HG02938 (cell line): Measurements from ENCODE around the gene TCHH.
"Not testable (repeated sequence)": the region's sequence is repeated elsewhere in the genome, so short reads cannot be mapped to it uniquely, and the experiment has no call there.

Source experiments
- ATAC-seq: cut with Tn5 transposase; IDR thresholded peaks from one replicate; pipeline ENCODE4 v1.9.1; 2021; ENCODE audit warnings: mild to moderate bottlenecking, moderate library complexity; ENCODE audit not compliant: unreplicated experiment

Gene TCHH

DNA sequence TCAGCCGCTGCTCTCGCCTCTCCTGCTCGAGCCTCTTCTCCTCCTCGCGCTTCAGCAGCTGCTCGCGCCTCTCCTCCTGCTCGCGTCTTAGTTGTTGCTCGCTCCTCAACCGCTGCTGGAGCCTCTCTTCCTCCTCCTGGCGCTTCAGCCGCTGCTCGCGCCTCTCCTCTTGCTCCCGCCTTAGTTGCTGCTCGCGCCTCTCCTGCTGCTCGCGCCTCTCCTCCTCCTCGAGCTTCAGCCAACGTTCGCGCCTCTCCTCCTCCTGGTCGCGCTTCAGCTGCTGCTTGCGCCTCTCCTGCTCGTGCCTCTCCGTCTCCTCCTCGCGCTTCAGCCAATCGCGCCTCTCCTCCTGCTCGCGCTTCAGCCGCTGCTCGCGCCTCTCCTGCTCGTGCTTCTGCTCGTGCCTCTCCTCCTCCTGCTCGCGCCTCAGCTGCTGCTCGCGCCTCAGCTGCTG, 3.7 kb downstream of the TCHH start:
- no peak for ATAC-seq

DNA sequence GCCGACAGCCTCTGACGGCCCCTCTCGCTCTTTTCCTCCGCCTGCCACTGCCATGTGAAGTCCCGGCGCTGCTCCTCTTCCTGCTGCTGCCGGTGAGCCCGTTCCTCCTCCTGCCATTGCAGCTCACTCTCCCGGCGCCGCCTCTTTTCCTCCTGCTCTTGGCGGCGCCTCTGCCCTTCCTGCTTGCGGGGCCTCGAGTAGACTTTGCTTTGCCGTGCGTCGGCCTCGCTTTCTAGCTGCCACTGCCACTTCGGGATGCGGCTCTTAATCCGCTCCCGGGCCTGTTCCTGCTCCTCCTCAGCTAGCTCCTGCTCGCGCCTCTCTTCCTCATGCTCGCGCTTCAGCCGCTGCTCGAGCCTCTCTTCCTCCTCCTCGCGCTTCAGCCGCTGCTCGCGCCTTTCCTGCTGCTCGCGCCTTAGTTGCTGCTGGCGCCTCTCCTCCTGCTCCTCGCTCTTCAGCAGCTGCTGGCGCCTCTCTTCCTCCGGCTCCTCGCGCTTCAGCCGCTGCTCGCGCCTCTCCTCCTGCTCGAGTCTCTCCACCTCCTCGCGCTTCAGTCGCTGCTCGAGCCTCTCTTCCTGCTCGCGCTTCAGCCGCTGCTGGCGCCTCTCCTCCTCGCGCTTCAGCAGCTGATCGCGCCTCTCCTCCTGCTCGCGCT, 4.3 kb downstream of the TCHH start:
- no peak for ATAC-seq

DNA sequence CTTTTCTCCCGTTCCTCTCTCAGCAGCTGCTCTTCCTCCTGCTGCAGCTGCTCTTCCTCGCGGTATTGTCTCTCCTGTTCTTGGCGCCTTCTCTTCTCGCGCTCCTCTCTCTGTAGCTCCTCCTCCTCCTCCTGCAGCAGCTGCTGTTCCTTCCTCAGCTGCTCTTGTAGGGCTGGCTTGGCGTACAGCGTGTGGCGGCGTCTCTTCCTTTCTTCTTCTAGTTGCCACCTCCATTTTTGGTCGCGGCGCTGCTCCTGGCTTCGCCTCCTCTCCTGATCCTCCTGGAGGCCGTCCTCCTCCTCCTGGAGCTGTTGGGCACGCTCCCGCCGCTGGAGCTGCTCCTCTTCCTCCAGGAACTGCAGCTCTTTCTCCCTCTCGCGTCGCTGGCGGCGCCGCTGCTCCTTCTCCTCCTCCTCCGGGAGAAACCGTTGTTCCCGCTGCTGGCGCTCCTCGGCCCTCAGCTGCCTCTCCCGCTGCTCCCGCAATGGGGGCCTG, 4.8 kb downstream of the TCHH start:
- no peak for ATAC-seq

DNA sequence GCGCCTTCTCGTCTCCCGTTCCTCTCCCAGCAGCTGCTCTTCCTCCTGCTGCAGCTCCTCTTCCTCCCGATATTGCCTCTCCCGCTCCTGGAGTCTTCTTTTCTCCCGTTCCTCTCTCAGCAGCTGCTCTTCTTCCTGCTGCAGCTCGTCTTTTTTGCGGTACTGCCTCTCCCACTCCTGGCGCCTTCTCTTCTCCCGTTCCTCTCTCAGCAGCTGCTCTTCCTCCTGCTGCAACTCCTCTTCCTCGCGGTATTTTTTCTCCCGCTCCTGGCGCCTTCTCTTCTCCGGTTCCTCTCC, 5.3 kb downstream of the TCHH start:
- no peak for ATAC-seq

DNA sequence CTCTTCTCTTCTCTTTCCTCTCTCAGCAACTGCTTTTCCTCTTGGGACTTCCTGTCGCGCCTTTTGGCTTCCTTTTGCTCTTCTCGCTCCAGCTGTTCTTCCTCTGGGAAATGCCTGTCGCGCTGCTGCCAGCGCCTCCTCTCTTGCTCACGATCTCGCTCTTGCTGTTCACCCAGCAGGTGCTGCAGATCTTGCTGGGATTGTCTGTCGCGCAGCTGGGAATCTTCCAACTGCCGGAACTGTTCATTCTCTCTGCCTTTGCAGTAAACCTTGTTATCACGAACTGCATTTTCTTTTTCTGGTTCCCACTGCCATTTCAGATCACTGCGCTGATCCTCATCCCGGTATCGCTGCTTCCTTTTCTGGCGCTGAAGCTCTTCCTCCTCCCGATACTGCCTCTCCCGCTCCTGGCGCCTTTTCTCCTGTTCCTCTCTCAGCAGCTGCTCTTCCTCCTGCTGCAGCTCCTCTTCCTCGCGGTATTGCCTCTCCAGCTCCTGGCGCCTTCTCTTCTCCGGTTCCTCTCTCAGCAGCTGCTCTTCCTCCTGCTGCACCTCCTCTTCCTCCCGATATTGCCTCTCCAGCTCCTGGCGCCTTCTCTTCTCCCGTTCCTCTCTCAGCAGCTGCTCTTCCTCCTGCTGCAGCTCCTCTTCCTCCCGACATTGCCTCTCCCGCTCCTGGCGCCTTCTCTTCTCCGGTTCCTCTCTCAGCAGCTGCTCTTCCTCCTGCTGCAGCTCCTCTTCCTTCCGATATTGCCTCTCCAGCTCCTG, 5.8 kb downstream of the TCHH start:
- no peak for ATAC-seq

DNA sequence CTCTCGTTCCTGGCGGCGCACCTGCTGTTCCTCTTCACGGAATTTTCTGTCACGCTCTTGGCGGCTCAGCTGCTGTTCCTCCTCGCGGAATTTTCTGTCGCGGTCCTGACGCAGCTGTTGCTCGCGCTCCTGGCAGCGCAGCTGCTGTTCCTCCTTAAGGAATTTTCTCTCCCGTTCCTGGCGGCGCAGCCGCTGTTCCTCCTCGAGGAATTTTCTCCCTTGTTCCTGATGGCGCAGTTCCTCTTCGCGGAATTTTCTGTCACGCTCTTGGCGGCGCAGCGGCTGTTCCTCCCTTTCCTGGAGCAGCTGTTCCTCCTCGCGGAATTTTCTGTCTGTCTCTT, 6.4 kb downstream of the TCHH start:
- ATAC-seq: no peak

DNA sequence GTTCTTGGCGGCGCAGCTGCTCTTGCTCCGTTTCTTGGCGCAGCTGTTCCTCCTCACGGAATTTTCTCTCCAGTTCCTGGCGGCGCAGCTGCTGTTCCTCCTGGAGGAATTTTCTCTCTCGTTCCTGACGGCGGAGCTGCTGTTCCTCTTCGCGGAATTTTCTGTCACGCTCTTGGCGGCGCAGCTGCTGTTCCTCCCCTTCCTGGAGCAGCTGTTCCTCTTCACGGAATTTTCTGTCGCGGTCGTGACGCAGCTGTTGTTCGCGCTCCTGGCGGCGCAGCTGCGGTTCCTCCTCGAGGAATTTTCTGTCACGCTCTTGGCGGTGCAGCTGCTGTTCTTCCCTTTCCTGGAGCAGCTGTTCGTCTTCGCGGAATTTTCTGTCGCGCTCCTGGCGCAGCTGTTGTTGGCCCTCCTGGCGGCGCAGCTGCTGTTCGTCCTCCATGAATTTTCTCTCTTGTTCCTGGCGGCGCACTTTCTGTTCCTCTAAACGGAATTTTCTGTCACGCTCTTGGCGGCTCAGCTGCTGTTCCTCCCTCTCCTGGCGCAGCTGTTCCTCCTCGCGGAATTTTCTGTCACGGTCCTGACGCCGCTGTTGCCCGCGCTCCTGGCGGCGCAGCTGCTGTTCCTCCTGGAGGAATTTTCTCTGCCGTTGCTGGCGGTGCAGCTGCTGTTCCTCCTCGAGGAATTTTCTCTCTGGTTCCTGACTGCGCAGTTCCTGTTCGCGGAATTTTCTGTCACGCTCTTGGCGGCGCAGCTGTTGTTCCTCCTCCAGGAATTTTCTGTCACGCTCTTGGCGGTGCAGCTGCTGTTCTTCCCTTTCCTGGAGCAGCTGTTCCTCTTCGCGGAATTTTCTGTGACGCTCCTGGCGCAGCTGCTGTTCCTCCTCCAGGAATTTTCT, 7.0 kb downstream of the TCHH start:
- ATAC-seq: no peak

DNA sequence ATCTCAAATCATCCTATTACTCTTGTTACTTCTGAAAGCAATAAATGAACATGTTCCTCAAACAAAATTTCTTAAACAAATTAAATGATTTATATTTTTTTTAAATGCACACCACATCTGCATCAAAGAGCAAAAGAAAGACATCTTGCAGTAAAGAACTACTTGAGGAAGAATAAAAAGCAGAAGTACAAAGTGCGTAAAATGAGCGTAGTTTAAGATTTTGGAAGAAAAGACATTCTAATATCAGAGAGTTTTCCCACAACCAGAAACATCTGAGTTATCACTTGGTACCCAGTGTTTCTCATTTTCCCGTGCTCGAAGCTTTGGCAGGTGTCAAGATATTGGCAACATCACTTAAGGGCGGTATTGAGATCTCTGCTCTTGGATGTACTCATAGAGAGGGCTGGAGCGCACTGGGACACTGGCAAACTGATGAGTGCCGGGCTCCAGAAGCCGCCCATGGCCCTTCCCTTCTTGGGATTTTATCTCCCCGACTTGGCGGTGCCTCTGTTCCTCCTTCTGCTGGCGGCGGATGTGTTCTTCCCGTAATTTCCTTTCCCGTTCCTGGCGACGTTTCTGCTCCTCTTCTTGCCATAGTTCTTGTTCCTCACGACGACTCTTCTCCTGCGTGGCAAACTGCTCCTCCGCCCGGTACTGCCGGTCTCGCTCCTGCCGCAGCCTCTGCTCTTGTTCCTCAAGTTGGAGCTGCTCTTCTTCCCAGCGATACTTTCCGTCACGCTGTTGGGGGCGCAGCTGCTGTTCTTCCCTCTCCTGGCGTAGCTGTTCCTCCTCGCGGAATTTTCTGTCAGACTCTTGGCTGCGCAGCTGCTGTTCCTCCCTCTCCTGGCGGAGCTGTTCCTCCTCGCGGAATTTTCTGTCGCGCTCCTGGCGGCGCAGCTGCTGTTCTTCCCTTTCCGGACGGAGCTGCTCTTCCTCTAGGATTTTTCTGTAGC, 7.9 kb downstream of the TCHH start:
- ATAC-seq: no peak

DNA sequence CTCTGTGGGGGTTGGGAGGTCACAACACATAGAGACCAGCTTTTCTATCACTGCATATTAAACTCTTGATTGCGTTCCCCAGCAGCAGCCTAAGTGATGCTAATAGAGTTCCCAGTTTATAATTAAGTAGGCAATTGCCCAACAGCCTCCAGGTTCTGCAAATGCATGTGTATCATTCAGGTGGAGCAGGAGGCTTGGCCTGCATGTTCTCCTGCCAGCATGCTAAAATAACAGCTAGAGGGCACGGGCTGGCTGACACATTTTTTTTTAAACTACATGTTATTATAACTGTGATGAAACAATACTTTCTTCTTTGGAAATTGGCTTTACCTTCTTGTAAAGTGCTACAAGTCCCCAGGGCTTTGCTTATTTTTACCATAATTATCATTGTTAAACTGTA, 10.4 kb downstream of the TCHH start:
- ATAC-seq: no peak

DNA sequence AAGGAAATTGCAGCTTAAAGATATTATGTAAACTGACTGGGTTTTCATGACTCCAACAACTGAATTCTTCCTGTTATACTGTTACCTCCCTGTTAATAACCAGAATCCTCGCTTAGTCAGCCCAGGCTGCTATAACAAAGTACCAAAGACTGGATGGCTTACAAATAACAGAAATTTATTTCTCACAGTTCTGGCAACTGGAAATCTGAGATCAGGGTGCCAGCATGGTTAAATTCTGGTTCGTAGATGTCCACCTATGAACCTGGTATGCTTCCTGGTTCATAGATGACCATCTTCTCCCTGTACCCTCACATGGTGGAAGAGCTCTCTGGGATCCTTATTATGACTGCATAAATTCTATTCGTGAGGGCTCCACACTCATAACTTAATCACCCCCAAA, 18.3 kb downstream of the TCHH start:
- no peak for ATAC-seq

DNA sequence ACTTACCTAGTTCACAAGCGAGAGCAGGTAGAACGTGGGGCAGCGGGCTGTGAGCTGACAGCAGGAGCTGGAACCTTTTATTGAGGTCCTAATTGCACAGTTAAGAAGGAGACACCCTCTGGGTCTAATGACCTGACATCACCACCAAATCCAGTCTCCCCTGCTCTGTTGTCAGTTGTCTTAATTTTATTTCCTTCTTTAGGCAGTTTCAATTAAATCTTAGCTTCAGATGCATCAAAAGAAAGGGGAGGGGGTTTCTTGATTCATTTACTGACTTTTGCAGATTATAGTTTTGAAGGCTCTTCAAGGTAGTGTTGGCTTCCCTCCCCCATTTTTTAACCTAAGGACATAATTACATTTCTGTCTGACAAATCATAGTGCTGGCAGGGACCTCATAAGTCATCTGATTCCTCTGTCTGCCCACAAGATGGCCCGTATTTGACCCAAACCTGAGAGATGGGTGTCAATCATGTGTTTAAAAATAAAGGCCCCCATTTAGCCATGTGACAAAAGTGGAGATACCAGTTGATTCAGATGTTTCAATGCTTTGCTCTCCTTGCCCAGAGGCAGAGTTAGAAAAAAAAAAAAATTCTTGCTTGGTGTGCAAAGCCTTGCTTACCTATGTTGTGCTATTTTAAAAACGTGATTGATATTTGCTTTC, 26.1 kb downstream of the TCHH start, which contains the start of gene TCHHL1:
Gene TCHHL1, minus strand, starts transcription at position 51 of the 661 bp plus-strand sequence. CDS start 921 bp downstream, outside the sequence.
- no peak for ATAC-seq

DNA sequence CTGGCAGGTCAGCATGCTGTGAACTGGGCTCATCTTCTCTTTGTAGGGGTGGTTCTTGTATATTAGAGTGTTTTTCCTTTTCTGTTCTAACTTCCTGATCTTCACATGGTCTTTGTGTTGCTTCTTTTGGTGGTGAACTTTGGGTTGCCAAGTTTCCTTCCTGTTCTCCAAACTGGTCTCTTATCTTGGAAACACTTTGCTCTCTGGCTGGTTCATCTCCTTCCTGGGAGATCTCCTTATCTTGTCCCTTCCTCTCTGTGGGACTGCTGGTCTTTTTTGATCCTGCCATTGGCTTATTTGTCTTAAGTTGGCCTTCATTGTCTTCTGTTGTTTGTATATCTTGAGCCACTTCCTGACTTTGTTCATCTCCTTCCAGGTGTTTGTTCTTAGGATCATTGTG, 28.5 kb downstream of the TCHH start:
- no peak for ATAC-seq

DNA sequence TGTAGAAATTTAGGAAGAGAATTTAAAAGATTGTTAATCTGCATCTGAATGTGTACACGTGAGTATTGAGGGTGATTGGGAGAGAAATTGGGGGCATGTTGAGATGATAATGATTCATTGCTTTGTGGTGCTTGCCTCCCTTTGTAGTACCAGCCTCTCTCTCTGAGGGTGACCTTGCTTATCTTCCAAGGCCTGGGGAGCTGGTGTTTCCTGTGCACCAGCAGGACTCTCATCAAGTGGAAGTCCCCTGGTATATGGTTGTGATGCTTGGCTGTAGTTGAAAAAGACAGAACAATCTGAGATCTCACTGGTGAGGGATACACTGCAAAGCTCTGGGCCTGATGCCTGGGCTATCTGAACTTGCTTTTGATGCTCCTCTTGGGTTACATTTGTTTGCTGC, 30.4 kb downstream of the TCHH start:
- no peak for ATAC-seq

DNA sequence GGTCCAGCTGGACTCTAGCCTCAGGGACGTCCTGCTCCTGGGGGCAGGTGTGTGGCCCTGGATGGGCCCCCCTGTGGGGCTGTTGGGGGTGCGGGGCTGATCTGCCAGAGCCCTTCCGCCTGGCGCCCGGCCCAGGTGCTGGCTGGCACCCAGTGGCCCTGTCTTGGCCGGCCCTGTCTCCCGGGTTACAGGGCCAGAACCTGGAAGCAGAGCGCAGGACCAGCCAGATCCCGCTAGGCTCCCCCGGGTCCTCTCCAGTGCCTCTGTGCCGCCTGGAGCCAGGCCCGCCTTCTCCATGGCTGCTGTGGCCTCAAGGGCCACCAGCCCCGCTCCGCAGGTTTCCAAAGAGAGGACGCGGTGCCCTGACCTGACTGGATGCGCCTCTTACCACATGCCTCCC, 34.2 kb downstream of the TCHH start:
- ATAC-seq: not testable (repeated sequence)

DNA sequence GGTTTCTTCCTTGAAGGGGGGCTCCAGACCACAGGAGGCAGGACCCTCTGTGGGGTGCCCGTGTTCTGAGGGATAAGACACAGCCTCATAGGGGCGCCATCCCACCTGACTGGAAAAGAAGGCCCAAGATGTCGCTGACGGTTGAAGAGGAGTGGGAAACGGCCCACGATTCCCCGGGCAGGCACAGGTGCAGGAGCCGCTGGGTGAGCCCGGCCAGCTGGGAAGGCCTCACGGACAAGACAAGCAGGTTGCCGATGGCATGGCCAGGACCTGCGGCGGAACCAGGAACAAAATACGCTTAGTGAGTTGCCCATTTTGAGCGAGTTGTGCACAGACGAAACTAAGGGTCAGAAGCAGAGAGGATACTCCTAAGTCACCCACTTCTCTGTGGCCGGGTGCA, 34.8 kb downstream of the TCHH start:
- ATAC-seq: not testable (repeated sequence)

DNA sequence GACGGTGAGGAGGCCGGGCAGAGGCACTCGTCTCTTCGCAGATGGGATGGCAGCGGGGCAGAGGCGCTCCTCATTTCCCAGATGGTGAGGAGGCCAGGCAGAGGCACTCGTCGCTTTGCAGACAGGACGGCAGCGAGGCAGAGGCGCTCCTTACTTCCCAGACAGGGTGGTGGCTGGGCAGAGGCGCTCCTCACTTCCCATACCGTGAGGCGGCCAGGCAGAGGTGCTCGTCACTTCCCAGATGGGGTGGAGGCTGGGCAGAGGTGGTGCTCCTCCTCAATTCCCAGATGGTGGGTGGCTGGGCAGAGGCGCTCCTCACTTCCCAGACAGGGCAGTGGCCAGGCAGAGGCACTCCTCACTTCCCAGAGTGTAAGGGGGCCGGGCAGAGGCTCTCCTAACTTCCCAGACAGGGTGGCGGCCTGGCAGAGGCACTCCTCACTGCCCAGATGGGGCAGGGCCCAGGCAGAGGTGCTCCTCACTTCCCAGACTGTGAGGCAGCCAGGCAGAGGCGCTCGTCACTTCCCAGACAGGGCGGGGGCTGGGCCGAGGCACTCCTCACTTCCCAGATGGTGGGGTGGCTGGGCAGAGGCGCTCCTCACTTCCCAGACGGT, 36.3 kb downstream of the TCHH start:
- no peak for ATAC-seq

DNA sequence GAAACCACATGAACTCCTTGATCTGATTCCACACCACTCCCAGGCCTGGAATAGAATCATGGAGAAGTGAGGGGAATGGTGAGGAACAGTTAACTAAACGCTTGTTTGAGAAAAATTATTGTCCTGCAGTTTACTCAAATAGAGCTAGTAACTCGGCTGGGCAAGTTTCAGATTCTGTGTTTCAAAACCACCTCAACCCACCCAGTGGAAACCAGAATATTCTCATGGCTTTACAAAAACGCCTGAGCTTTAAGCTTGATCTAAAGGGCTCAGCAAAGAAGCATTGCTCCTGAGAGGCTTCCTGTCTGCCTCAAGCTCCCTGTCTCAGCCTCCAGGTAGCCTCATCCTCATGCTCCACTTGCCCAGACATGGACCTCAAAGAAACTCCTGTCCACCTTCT, 42.9 kb downstream of the TCHH start:
- no peak for ATAC-seq

DNA sequence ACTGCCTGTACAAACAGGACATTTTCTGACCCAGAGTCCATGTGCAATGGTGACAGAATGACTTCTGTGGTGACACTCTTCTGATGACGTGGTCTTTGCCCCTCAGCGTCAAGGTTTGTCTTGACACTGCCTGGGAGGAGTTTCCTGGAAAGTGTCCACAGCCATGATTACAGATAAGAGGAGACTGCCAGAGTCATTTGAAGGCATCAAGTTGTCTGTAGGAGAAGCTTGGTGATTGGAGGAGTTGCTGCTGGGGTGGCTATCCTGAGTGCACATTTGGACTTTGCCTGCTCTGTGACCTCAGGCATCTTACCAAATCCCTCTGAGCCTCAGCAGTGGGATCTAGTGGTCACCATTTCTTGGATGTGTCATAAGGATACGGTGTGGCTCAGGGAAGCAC, 44.1 kb downstream of the TCHH start:
- no peak for ATAC-seq

DNA sequence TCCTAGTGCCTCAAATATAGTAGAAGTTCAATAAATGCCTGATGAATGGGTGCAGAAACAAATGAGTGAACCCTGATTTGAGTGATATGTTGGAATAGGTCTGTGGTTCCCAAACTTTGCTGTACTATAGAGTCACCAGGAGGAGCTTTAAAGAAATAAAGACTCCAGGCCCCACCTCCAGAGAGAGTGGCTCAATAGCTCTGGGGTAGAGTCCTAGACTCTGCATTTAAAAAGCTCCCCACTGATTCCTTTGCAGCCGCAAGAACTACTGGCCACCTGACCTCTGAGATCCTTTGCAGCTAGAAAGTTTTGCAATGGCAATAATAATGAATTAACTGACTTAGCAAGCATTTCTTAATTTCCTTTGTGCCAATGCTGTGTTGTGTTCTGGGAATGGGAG, 47.3 kb downstream of the TCHH start:
- no peak for ATAC-seq

DNA sequence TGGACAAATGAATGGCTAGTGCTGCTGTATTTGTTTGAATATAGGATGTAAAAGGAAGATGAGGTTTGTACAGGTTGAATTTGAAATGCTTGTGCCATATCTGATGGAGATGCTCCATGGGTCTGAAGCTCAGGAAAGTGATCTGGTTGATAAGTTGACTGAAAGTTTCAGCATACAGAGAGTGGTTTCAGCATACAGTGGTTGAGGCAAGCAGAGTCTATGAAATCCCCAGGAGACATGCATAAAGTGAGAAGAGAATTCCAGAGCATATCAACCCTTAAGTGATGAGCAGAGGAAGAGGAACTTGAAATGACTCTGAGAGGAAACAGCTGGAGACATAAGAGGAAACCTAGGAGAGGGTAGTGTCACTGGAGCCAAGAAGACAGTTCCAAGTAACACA, 48.1 kb downstream of the TCHH start:
- no peak for ATAC-seq
